Astrocyte of the cerebellum (primary cell): Measurements from ENCODE around the gene GXYLT2.

Source experiments
- DNase-seq: peaks from one replicate; pipeline ENCODE4 v3.0.0-alpha.2; 2011; ENCODE audit warnings: low read depth
- H3K4me3 ChIP-seq: 2 replicates; pipeline ENCODE4 v1.5.1; 2011; ENCODE audit warnings: mild to moderate bottlenecking, low read depth, low read length, moderate library complexity
- in situ Hi-C: cut with HindIII; loops from 2 replicates; pipeline ENCODE4 v1.10.0; 2017; ENCODE audit warnings: low sequenced_read_pairs
- TF ChIP-seq, protein P1 (sequence below): IDR thresholded peaks from 2 replicates; pipeline ENCODE4 v1.5.1; 2012; ENCODE audit warnings: low read length, low read depth, moderate library complexity, mild to moderate bottlenecking; ENCODE audit errors: missing control alignments

The GXYLT2 gene

DNA sequence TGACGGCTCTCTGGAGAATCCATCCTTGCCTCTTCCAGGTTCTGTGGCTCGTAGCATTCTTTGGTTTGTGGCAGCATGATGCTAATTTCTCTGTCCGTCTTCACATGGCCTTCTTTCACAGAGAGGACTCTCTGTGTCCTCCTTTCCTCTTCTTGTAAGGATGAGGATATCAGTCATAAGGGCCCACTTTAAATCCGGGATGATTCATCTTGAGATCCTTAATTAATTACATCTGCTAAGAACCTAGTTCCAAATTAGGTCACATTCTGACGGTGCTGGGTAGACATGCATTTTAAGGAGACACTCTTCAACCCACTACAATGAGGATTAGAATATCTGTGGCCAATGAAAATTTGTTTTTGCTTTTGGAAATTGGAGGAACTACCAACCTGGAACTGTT, 15.7 kb upstream of the GXYLT2 start:
- DNase-seq: no peak
- TF ChIP-seq, protein P1, sequence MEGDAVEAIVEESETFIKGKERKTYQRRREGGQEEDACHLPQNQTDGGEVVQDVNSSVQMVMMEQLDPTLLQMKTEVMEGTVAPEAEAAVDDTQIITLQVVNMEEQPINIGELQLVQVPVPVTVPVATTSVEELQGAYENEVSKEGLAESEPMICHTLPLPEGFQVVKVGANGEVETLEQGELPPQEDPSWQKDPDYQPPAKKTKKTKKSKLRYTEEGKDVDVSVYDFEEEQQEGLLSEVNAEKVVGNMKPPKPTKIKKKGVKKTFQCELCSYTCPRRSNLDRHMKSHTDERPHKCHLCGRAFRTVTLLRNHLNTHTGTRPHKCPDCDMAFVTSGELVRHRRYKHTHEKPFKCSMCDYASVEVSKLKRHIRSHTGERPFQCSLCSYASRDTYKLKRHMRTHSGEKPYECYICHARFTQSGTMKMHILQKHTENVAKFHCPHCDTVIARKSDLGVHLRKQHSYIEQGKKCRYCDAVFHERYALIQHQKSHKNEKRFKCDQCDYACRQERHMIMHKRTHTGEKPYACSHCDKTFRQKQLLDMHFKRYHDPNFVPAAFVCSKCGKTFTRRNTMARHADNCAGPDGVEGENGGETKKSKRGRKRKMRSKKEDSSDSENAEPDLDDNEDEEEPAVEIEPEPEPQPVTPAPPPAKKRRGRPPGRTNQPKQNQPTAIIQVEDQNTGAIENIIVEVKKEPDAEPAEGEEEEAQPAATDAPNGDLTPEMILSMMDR: no peak
- in situ Hi-C loops: no loop called here
- no peak overlapping the region for H3K4me3 ChIP-seq

DNA sequence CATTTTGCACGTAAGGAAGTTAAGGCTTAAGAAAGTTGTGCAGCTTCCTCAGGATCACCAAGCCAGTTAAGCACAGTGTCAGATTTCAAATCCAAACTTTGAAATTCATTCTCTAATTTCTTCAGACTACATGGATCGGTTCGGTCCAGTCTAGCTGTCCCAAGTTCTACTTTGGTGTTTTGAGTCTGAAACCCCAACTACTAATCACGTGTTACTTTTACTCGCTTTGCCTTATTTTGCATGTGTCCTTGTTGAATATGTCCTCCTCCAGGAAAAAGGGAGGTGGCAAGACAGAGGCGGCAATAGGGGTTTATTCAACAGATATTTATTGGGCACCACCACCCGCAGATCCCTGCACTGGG, 522 bp upstream of the GXYLT2 start:
- no peak for DNase-seq
- in situ Hi-C loops: no loop called here
- H3K4me3 ChIP-seq: peak overlapping the region; percentile 70
- TF ChIP-seq, protein P1: no peak

- TF ChIP-seq, protein P1: no peak
- in situ Hi-C loops: no loop called here
- DNase-seq: no peak
- peak overlapping the region; percentile 70 for H3K4me3 ChIP-seq
Measured at GRCh38 chr3:72888546-72889309, 882 bp downstream of the GXYLT2 start.

- TF ChIP-seq, protein P1: no peak
- DNase-seq: no peak
- peak overlapping the region; percentile 70 for H3K4me3 ChIP-seq
- in situ Hi-C loops: no loop called here
Measured at GRCh38 chr3:72889310-72890165, 1.7 kb downstream of the GXYLT2 start.

- peak overlapping the region; percentile 70 for H3K4me3 ChIP-seq
- in situ Hi-C loops: no loop called here
- no peak for DNase-seq
- TF ChIP-seq, protein P1: no peak
Measured at GRCh38 chr3:72890166-72890925, 2.5 kb downstream of the GXYLT2 start.
